DND-41 (cell line): Measurements from ENCODE around the gene PDE4D.

Source experiments
- EZH2 ChIP-seq: IDR thresholded peaks from 3 replicates; pipeline ENCODE4 v1.6.1; 2012; ENCODE audit warnings: borderline replicate concordance, low read depth, mild to moderate bottlenecking, moderate library complexity, low read length, inconsistent platforms; ENCODE audit not compliant: severe bottlenecking
- TF ChIP-seq, protein P1 (sequence below): IDR thresholded peaks from 2 replicates; pipeline ENCODE4 v1.5.1; 2012; ENCODE audit warnings: borderline replicate concordance, low read length, moderate library complexity, mild to moderate bottlenecking; ENCODE audit not compliant: poor library complexity, severe bottlenecking; ENCODE audit errors: extremely low read depth

DNA sequence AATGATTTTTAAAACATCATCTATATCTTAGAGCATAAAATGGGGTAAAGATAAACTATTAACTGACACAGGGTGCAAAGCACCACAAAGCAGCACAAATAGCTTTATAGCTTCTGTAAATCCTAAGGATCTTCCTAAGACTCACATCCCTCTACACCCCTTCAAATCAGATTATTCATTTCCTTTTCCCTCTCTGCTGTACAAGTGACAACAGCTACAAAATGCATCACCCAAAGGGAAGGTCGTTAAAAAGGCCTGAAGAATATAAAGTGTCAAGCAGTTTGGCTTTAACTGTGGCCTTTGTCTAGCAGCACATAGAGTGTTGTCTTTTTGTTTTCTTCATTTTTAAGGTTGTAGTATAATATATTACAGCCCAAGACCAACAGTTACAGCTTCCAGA lies 422.1 kb downstream of the PDE4D start:
- TF ChIP-seq, protein P1, sequence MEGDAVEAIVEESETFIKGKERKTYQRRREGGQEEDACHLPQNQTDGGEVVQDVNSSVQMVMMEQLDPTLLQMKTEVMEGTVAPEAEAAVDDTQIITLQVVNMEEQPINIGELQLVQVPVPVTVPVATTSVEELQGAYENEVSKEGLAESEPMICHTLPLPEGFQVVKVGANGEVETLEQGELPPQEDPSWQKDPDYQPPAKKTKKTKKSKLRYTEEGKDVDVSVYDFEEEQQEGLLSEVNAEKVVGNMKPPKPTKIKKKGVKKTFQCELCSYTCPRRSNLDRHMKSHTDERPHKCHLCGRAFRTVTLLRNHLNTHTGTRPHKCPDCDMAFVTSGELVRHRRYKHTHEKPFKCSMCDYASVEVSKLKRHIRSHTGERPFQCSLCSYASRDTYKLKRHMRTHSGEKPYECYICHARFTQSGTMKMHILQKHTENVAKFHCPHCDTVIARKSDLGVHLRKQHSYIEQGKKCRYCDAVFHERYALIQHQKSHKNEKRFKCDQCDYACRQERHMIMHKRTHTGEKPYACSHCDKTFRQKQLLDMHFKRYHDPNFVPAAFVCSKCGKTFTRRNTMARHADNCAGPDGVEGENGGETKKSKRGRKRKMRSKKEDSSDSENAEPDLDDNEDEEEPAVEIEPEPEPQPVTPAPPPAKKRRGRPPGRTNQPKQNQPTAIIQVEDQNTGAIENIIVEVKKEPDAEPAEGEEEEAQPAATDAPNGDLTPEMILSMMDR, result no peak
- TF ChIP-seq EZH2, result no peak
